HG03135 (cell line): ENCODE measurements around the gene SLC22A7.
"Not testable (repeated sequence)": the region's sequence is repeated elsewhere in the genome, so short reads cannot be mapped to it uniquely, and the experiment has no call there.

ENCODE experiments used
- ATAC-seq: cut with Tn5 transposase; IDR thresholded peaks from one replicate; pipeline ENCODE4 v1.9.1; 2021; ENCODE audit warnings: mild to moderate bottlenecking, moderate library complexity; ENCODE audit not compliant: unreplicated experiment

Gene SLC22A7

GRCh38 chr6:43299338-43300293 is 1.6 kb downstream of the SLC22A7 start:
- ATAC-seq = no peak

- ATAC-seq = no peak
Observed at GRCh38 chr6:43301081-43301870, 3.2 kb downstream of the SLC22A7 start.

- no peak for ATAC-seq
Observed at GRCh38 chr6:43302126-43302525, 4.1 kb downstream of the SLC22A7 start.

- ATAC-seq = not testable (repeated sequence)
Observed at GRCh38 chr6:43303006-43303405, 4.9 kb downstream of the SLC22A7 start.

GRCh38 chr6:43303751-43304331 is 5.8 kb downstream of the SLC22A7 start:
- ATAC-seq = no peak

- ATAC-seq = no peak
Observed at GRCh38 chr6:43304361-43304760, 6.3 kb downstream of the SLC22A7 start.

- no peak for ATAC-seq
Observed at GRCh38 chr6:43304882-43305281, 6.8 kb downstream of the SLC22A7 start.

GRCh38 chr6:43306086-43306485 is 8.0 kb downstream of the SLC22A7 start:
- ATAC-seq = no peak

- ATAC-seq = no peak
Observed at GRCh38 chr6:43307451-43308100, 9.5 kb downstream of the SLC22A7 start.

- ATAC-seq = no peak
Observed at GRCh38 chr6:43308101-43308989, 10.3 kb downstream of the SLC22A7 start, which contains the start of gene CRIP3. Gene CRIP3, minus strand, starts transcription at chr6:43308826. Its CDS starts 34 bp downstream, at chr6:43308792.

GRCh38 chr6:43308990-43309477 is 11.0 kb downstream of the SLC22A7 start:
- no peak for ATAC-seq

GRCh38 chr6:43310134-43310533 is 12.1 kb downstream of the SLC22A7 start:
- no peak for ATAC-seq

- ATAC-seq = no peak
Observed at GRCh38 chr6:43310624-43311023, 12.6 kb downstream of the SLC22A7 start.

GRCh38 chr6:43311666-43312065 is 13.6 kb downstream of the SLC22A7 start:
- no peak for ATAC-seq

GRCh38 chr6:43313813-43314212 is 15.8 kb downstream of the SLC22A7 start:
- no peak for ATAC-seq

- no peak for ATAC-seq
Observed at GRCh38 chr6:43318011-43318410, 20.0 kb downstream of the SLC22A7 start.

- no peak for ATAC-seq
Observed at GRCh38 chr6:43325876-43326275, 27.8 kb downstream of the SLC22A7 start.

- ATAC-seq = no peak
Observed at GRCh38 chr6:43328528-43328927, 30.5 kb downstream of the SLC22A7 start.

GRCh38 chr6:43331470-43331869 is 33.4 kb downstream of the SLC22A7 start:
- no peak for ATAC-seq

GRCh38 chr6:43331891-43332290 is 33.8 kb downstream of the SLC22A7 start:
- no peak for ATAC-seq
